Astrocyte of the spinal cord (primary cell): ENCODE results near the gene BAHD1.
"Not testable (repeated sequence)": the region's sequence is repeated elsewhere in the genome, so short reads cannot be mapped to it uniquely, and the experiment has no call there.

ENCODE experiments used
- DNase-seq: peaks from one replicate; pipeline ENCODE4 v3.0.0; 2011; ENCODE audit warnings: low read depth, low spot score
- H3K4me3 ChIP-seq: 2 replicates; pipeline ENCODE4 v1.5.1; 2011; ENCODE audit warnings: low read depth, mild to moderate bottlenecking, low read length, moderate library complexity
- in situ Hi-C: cut with HindIII; loops from 2 replicates; pipeline ENCODE4 v1.10.0; 2017; ENCODE audit warnings: low sequenced_read_pairs
- TF ChIP-seq, protein P1 (sequence below): IDR thresholded peaks from 2 replicates; pipeline ENCODE4 v1.5.1; 2012; ENCODE audit warnings: low read depth, mild to moderate bottlenecking, low read length, inconsistent platforms

BAHD1 gene

DNA sequence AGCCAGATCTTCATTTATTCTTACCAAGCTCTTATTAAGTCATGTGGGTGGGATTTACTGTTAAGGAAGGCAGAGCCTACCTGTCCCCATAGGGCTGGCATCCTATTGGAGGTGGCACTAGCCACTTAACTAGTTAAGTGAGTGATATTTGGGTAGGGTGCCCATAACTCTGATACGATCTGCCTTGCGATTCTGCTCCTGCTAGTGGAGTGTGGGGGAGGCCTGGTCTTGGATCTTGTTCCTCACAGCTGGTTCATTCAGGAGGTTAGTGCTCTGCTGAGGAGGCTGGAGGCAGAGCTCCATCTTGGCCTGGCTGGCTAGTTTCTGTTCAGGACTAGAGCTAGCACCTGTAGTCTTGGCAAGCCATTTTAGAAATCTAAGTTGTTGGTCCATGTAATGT, 9.3 kb downstream of the BAHD1 start:
- in situ Hi-C loops = no loop called here
- no peak overlapping the region for H3K4me3 ChIP-seq
- TF ChIP-seq, protein P1, sequence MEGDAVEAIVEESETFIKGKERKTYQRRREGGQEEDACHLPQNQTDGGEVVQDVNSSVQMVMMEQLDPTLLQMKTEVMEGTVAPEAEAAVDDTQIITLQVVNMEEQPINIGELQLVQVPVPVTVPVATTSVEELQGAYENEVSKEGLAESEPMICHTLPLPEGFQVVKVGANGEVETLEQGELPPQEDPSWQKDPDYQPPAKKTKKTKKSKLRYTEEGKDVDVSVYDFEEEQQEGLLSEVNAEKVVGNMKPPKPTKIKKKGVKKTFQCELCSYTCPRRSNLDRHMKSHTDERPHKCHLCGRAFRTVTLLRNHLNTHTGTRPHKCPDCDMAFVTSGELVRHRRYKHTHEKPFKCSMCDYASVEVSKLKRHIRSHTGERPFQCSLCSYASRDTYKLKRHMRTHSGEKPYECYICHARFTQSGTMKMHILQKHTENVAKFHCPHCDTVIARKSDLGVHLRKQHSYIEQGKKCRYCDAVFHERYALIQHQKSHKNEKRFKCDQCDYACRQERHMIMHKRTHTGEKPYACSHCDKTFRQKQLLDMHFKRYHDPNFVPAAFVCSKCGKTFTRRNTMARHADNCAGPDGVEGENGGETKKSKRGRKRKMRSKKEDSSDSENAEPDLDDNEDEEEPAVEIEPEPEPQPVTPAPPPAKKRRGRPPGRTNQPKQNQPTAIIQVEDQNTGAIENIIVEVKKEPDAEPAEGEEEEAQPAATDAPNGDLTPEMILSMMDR = no peak
- DNase-seq = no peak

DNA sequence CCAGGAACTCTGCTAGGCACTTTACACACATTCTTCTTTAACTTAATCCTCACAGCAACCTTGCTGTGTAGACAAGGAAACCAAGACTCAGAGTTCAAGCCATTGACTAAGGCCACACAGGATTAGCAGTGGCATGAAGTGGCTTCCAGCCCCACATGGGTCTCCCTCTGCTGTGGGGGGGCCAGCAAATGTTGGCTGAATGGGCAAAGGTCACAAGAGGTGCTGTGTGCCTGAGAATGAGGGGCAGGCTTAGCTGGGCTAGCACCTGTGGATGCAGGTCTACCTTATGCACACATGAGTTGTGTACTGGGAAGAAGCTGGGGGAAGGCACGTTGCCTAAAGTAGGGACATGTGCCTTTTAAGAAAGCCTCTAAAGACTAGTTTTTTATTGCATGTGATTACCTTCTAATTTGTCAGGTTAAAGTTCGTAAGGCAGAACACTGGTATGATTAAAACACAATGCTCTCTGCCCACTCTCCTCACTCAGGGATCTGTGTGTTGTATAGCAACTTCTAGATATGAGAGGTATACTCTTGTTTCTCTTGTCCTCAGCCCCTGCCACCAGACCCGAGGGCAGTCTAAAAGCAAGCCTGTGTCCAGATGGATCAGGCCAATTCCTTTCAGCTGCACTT, 10.9 kb downstream of the BAHD1 start:
- TF ChIP-seq, protein P1 = no peak
- H3K4me3 ChIP-seq = no peak overlapping the region
- DNase-seq = no peak
- in situ Hi-C loops = no loop called here

DNA sequence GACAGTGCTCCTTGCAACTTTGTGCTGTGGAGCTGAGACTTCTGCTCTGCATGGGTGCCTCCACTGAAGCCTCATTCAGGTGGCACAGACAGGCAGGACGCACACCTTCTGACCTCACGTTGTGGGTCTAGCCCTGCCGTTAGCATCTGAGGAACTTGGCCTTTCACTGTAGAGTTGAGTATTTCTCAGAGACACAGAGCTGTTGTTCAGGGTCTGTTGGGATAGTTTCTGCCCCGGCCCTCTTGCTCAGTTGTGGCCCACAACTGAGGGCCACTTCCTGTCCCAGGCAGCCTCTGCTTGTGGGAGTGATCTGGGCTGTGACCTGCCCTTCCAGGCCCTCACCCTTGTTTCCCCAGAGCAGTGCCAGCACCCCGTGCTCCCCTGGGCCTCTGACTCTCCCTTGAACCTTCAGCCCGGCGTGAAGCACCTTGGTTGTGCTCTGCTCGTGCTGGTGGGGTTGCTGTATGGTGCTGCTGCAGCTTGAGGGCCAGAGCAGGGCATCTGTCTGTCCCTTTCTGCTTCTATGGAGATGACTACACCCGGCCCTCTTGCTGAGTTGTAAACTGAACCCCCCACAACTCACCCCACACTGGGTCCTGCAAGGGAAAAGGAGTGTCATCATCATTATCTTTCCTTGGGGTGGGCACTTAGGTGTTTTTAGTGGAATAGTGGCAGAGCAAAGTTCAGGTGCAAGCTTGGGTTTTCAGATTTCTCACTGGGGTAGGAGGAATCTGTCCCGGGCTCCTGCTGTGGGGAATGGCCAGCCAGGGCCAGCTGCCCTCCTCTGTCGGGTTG, 11.7 kb downstream of the BAHD1 start:
- TF ChIP-seq, protein P1 = no peak
- in situ Hi-C loops = no loop called here

DNA sequence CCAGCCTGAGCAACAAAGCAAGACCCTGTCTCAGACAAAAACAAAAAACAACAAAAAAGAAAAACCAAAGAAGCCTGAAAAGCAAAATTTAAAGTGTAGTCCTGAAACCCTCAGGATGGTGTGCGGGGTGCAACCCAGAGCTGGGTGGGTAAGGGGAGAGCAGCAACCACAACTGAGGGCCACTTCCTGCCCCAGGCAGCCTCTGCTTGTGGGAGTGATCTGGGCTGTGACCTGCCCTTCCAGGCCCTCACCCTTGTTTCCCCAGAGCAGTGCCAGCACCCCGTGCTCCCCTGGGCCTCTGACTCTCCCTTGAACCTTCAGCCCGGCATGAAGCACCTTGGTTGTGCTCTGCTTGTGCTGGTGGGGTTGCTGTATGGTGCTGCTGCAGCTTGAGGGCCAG, 13.2 kb downstream of the BAHD1 start:
- H3K4me3 ChIP-seq, DNase-seq, in situ Hi-C loops: not testable (repeated sequence)

More for the DNA sequence above, 11.7 kb downstream of the BAHD1 start:
- DNase-seq = no peak
- H3K4me3 ChIP-seq = no peak overlapping the region

DNA sequence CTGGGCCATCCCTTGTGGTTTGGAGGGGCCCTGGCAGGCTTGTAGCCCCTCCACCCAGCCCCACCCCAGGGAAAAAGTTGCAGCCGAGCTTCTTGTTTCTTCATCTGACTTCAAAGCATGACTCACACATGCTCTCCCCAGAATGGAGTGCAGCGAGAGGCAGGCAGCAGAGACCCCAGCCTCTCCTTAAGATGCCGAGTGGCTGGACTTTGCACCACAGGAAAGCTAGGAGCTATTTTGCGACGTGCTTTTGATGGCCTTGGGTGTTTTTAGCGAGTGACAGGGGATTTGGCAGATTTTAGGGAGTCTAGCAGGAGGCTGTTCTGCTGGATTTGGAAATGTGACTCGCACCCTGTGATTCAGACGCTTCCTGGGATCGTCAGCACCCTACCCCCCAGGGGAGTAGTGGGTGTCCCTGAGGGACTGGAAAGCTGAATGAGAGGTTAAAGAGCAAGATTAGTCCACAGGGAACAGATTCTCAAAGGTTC, 14.2 kb downstream of the BAHD1 start:
- in situ Hi-C loops = no loop called here
- no peak overlapping the region for H3K4me3 ChIP-seq
- DNase-seq = peak; percentile 50
- TF ChIP-seq, protein P1 = no peak

DNA sequence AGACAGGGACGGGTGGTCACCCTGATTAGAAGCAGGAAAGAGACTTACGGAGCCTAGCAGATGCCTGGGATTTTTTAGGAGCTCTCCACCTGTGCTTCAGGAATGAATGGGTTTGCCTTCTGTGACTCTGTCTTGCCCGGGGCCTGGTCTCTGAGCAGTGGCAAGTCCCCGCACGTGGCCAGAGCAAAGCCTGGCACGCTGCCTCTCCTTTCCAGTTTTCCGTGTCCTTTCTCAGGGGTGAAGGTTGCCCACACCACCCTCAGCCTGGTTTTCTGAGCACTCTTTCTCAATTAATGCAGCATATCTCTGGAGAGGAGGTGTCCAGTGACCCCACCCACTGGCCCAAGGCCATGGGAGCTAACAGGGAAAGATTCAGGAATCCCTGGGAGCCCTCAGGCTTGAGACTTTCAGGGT, 15.6 kb downstream of the BAHD1 start:
- no peak overlapping the region for H3K4me3 ChIP-seq
- in situ Hi-C loops = no loop called here
- TF ChIP-seq, protein P1 = no peak
- DNase-seq = no peak

DNA sequence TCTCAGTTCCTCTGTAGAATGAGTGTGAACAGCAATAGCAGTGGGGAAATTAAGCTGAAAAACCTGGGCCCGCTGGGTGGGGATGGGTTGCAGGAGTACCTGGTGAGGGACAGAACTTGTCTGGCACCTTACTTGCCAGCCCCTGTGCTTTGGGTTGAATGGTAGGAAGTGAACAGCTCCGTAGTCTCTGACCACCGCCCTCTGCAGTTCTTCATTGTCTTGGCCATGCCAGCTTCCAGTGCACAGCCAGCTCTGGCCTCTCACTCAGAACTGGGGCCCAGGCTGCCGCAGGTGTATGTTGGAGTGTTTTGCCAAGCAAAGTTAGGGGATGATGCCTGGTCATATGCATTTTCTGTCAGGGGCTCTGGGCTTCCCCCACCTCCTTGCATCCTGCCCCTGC, 16.0 kb downstream of the BAHD1 start:
- TF ChIP-seq, protein P1 = no peak
- DNase-seq = no peak
- no peak overlapping the region for H3K4me3 ChIP-seq
- in situ Hi-C loops = no loop called here
